Naive thymus-derived CD4-positive, alpha-beta T cell (primary cell): ENCODE data around the gene PRAF2. TPM values are rescaled to one million over a fixed set of nuclear protein-coding genes. Genes with fewer than 3 reads are reported as not detected.

ENCODE experiments used
- ATAC-seq: fragments of 150-1000 bp; cut with Tn5 transposase; 2 replicates; pipeline ENCODE4 v1.10.0; 2021; ENCODE audit warnings: mild to moderate bottlenecking, moderate library complexity
- CTCF ChIA-PET: fragments of 350-600 bp; sonication (Branson Sonifier 250); formaldehyde crosslinking; loops from one replicate; lab custom pipeline; 2021; ENCODE audit warnings: antibody characterized with exemption; lab: Charles Lee
- POLR2A ChIA-PET: fragments of 350-600 bp; sonication (Branson Sonifier 250); formaldehyde crosslinking; loops from one replicate; lab custom pipeline; 2021; ENCODE audit warnings: antibody characterized with exemption, inconsistent platforms; lab: Charles Lee
- DNase-seq, 9 donors: peaks; one replicate each; pipeline versions ENCODE4 v3.0.0 to v3.0.0-alpha.2; 2020 to 2022; ENCODE audit warnings: mixed read lengths in 1 of 9
- H3K27ac ChIP-seq: one replicate; pipeline ENCODE4 v1.7.0; 2013; ENCODE audit warnings: mild to moderate bottlenecking, low read depth, low read length, moderate library complexity
- H3K27me3 ChIP-seq, 2 donors: one replicate each; pipeline ENCODE4 v1.7.0; 2013; ENCODE audit warnings: low read length in 2 of 2, mild to moderate bottlenecking in 2 of 2, moderate library complexity in 2 of 2; ENCODE audit not compliant: control insufficient read depth in 2 of 2, insufficient read depth in 2 of 2
- H3K36me3 ChIP-seq, 3 experiments: 1 replicate in 2 of 3; 2 replicates in 1 of 3; pipeline ENCODE4 v1.7.0; 2013; ENCODE audit warnings: low read length in 3 of 3, mild to moderate bottlenecking in 3 of 3, moderate library complexity in 1 of 3; ENCODE audit not compliant: insufficient read depth in 3 of 3, control insufficient read depth in 2 of 3
- H3K4me1 ChIP-seq, 2 donors: one replicate each; pipeline ENCODE4 v1.7.0; 2013; ENCODE audit warnings: low read length in 2 of 2, mild to moderate bottlenecking in 2 of 2, moderate library complexity in 1 of 2; ENCODE audit not compliant: control insufficient read depth in 2 of 2, insufficient read depth in 2 of 2
- H3K4me3 ChIP-seq: 2 replicates; pipeline ENCODE4 v1.7.0; 2013; ENCODE audit warnings: mild to moderate bottlenecking, low read length
- H3K9me3 ChIP-seq, 3 experiments: 1 replicate in 2 of 3; 2 replicates in 1 of 3; pipeline ENCODE4 v1.7.0; 2013; ENCODE audit warnings: low read length in 3 of 3; ENCODE audit not compliant: control insufficient read depth in 2 of 3
- H3K27ac Mint-ChIP-seq, 9 donors: one replicate each; pipeline ENCODE4 v1.8.0; 2020 to 2022; ENCODE audit warnings: mixed read lengths in 9 of 9, mild to moderate bottlenecking in 8 of 9, moderate library complexity in 5 of 9, inconsistent platforms in 2 of 9
- H3K27me3 Mint-ChIP-seq, 5 donors: one replicate each; pipeline ENCODE4 v1.8.0; 2021 to 2022; ENCODE audit warnings: mixed read lengths in 5 of 5, mild to moderate bottlenecking in 1 of 5
- H3K36me3 Mint-ChIP-seq, 5 donors: one replicate each; pipeline ENCODE4 v1.8.0; 2020 to 2022; ENCODE audit warnings: mixed read lengths in 5 of 5, mild to moderate bottlenecking in 3 of 5, inconsistent platforms in 1 of 5
- H3K4me1 Mint-ChIP-seq, 7 donors: one replicate each; pipeline ENCODE4 v1.8.0; 2020 to 2022; ENCODE audit warnings: mixed read lengths in 7 of 7, mild to moderate bottlenecking in 3 of 7, inconsistent platforms in 1 of 7
- H3K4me3 Mint-ChIP-seq, 10 donors: one replicate each; pipeline ENCODE4 v1.8.0; 2020 to 2022; ENCODE audit warnings: mild to moderate bottlenecking in 10 of 10, mixed read lengths in 10 of 10, moderate library complexity in 6 of 10, inconsistent platforms in 2 of 10
- H3K9me3 Mint-ChIP-seq, 11 donors: one replicate each; pipeline ENCODE4 v1.8.0; 2020 to 2022; ENCODE audit warnings: mixed read lengths in 11 of 11, mild to moderate bottlenecking in 4 of 11, inconsistent platforms in 1 of 11, moderate library complexity in 1 of 11
- intact Hi-C, 2 donors: fragments of 100-400 bp; cut with micrococcal nuclease; formaldehyde crosslinking; loops; one replicate each; pipeline ENCODE4 v1.15.1; 2023
- polyA plus RNA-seq, 2 donors: library from polyadenylated mRNA; unstranded; fragments of 300-500 nt; fragmentation: Illumina TruSeq; gene quantifications; one replicate each; pipeline ENCODE4 v1.2.3, GENCODE V29; 2021
- total RNA-seq, 6 experiments: library from RNA in 5 of 6; stranded (reverse) in 5 of 6; gene quantifications; 1 replicate in 5 of 6; 2 replicates in 1 of 6; pipeline ENCODE4 v1.2.3 and lab custom pipeline; 2021 to 2026

PRAF2 gene
- total RNA-seq (10 to 100 TPM; 15.9 to 28.3 (median 20.4) TPM), polyA plus RNA-seq (10 to 100 TPM; 46.1 to 56.4 TPM), total RNA-seq (lab: John Stamatoyannopoulos, UW) (3.6 reads per million, percentile 19 among the genes with 10 or more reads in this experiment)

- Mint-ChIP-seq H3K27ac (peak within 1 kb of the TSS; percentile 66 to 91 (median 86)), H3K9me3 (peaks cover 0 to 3% (median 0%) of the 10 kb centered on the region in 11 donors), H3K4me1 (peaks cover 9 to 25% (median 16%) of the 10 kb centered on the region in 7 donors), H3K27me3 (no peaks in the 10 kb centered on the region), H3K36me3 (peaks cover 0 to 26% (median 0%) of the 10 kb centered on the region in 5 donors), H3K4me3 (peak within 1 kb of the TSS; percentile 73 to 88 (median 83))
- intact Hi-C loops, result loop anchor here (1.0 to 10.0 kb wide), 12 partner anchors 19 to 191 kb away; partner anchors contain the start of genes GPKOW (in 2 of the 2), GRIPAP1 (in 2 of the 2), TFE3 (in 2 of the 2) and FOXP3 (in 1 of the 2)
- Histone ChIP-seq H3K27ac (peak within 1 kb of the TSS; percentile 78), H3K4me1 (peaks cover 4 to 10% of the 10 kb centered on the region in 2 donors), H3K36me3 (peaks cover 0 to 16% (median 0%) of the 10 kb centered on the region in 3 experiments), H3K27me3 (no peaks in the 10 kb centered on the region), H3K4me3 (peak within 1 kb of the TSS; percentile 61), H3K9me3 (no peaks in the 10 kb centered on the region)
- ChIA-PET CTCF (interaction anchor here (0.9 kb wide), 1 partner anchor 72 kb away, joined by 3 read pairs; the partner anchor contains the start of gene GRIPAP1), POLR2A (interaction anchor here (1.0 to 1.2 kb wide), 3 partner anchors 21 to 72 kb away, joined by 3 read pairs; partner anchors contain the start of gene GRIPAP1)
- peak; percentile 99 for ATAC-seq
- peak; percentile 60 to 90 (median 86) for DNase-seq
These were observed at the start of gene PRAF2 for GRCh38 chrX:49073601-49074575. Gene PRAF2 (minus strand): TSS chrX:49074002. CDS start chrX:49073987, 15 bp downstream.

GRCh38 chrX:49122499-49122898 lies 48.7 kb upstream of the PRAF2 start:
- peak overlapping the region in 8 of 9 donors; percentile 63 to 98 (median 94) for H3K27ac Mint-ChIP-seq
- no peaks in the 10 kb centered on the region for H3K9me3 Mint-ChIP-seq
- H3K27ac ChIP-seq, result peak overlapping the region; percentile 92
- no peaks in the 10 kb centered on the region for H3K27me3 ChIP-seq
- ChIA-PET POLR2A (interaction anchor here (1.0 to 1.4 kb wide), 3 partner anchors 34 to 79 kb away, joined by 3 to 4 read pairs (median 4); partner anchors contain the start of gene WDR45), CTCF (no interaction called here)
- peaks cover 3 to 22% (median 5%) of the 10 kb centered on the region in 5 donors for H3K36me3 Mint-ChIP-seq
- H3K4me3 Mint-ChIP-seq, result peak overlapping the region; percentile 87 to 99 (median 96)
- peak overlapping the region; percentile 72 for H3K4me3 ChIP-seq
- no peaks in the 10 kb centered on the region for H3K9me3 ChIP-seq
- peaks cover 20 to 41% (median 25%) of the 10 kb centered on the region in 7 donors for H3K4me1 Mint-ChIP-seq
- DNase-seq (no peak), ATAC-seq (no peak)
- peaks cover 6 to 7% of the 10 kb centered on the region in 2 donors for H3K4me1 ChIP-seq
- H3K36me3 ChIP-seq, result peaks cover 0 to 22% (median 0%) of the 10 kb centered on the region in 3 experiments
- intact Hi-C loops, result loop anchor here (2.0 to 10.0 kb wide), 3 partner anchors 40 to 228 kb away; partner anchors contain the start of genes MAGIX (in 1 of the 2), PQBP1 (in 1 of the 2) and TIMM17B (in 1 of the 2)
- H3K27me3 Mint-ChIP-seq, result no peaks in the 10 kb centered on the region

GRCh38 chrX:49120091-49120490 lies 46.3 kb upstream of the PRAF2 start:
- Histone ChIP-seq H3K4me3 (no peak overlapping the region), H3K36me3 (peaks cover 0 to 38% (median 0%) of the 10 kb centered on the region in 3 experiments), H3K27me3 (no peaks in the 10 kb centered on the region), H3K4me1 (peaks cover 16 to 18% of the 10 kb centered on the region in 2 donors), H3K27ac (no peak overlapping the region), H3K9me3 (no peaks in the 10 kb centered on the region)
- Mint-ChIP-seq H3K4me1 (peaks cover 32 to 59% (median 37%) of the 10 kb centered on the region in 7 donors), H3K36me3 (peaks cover 4 to 36% (median 14%) of the 10 kb centered on the region in 5 donors), H3K27ac (peak overlapping the region in 2 of 9 donors; percentile 12 to 30), H3K9me3 (no peaks in the 10 kb centered on the region), H3K4me3 (peak overlapping the region in 3 of 10 donors; percentile 9 to 24 (median 12)), H3K27me3 (no peaks in the 10 kb centered on the region)
- no peak for DNase-seq
- no peak for ATAC-seq
- ChIA-PET POLR2A (interaction anchor here (0.8 to 1.1 kb wide), 3 partner anchors 9 to 118 kb away, joined by 3 read pairs; partner anchors contain the start of gene GRIPAP1), CTCF (interaction anchor here (0.8 kb wide), 1 partner anchor 148 kb away, joined by 3 read pairs; no protein-coding TSS in a partner anchor)
- intact Hi-C loops, result loop anchor here in 1 of 2 donors (10.0 kb wide), 1 partner anchor 225 kb away; the partner anchor contains the start of genes PQBP1 and TIMM17B

- H3K4me1 Mint-ChIP-seq, result peaks cover 25 to 47% (median 29%) of the 10 kb centered on the region in 7 donors
- ChIA-PET POLR2A (no interaction called here), CTCF (no interaction called here)
- peaks cover 4 to 38% (median 14%) of the 10 kb centered on the region in 5 donors for H3K36me3 Mint-ChIP-seq
- Histone ChIP-seq H3K27ac (peak overlapping the region; percentile 57), H3K4me1 (peaks cover 11 to 16% of the 10 kb centered on the region in 2 donors), H3K27me3 (no peaks in the 10 kb centered on the region), H3K9me3 (no peaks in the 10 kb centered on the region), H3K36me3 (peaks cover 0 to 49% (median 0%) of the 10 kb centered on the region in 3 experiments), H3K4me3 (peak overlapping the region; percentile 39)
- peak overlapping the region; percentile 84 to 98 (median 94) for H3K27ac Mint-ChIP-seq
- intact Hi-C loops, result no loop called here
- peaks cover 0 to 1% (median 0%) of the 10 kb centered on the region in 11 donors for H3K9me3 Mint-ChIP-seq
- DNase-seq (no peak), ATAC-seq (no peak)
- no peaks in the 10 kb centered on the region for H3K27me3 Mint-ChIP-seq
- H3K4me3 Mint-ChIP-seq, result peak overlapping the region; percentile 78 to 98 (median 88)
These were observed 43.8 kb upstream of the PRAF2 start for GRCh38 chrX:49117581-49117980.

- peaks cover 0 to 1% (median 0%) of the 10 kb centered on the region in 11 donors for H3K9me3 Mint-ChIP-seq
- H3K36me3 Mint-ChIP-seq, result peaks cover 4 to 40% (median 15%) of the 10 kb centered on the region in 5 donors
- intact Hi-C loops, result no loop called here
- ChIA-PET CTCF (no interaction called here), POLR2A (no interaction called here)
- no peaks in the 10 kb centered on the region for H3K27me3 Mint-ChIP-seq
- Histone ChIP-seq H3K27me3 (no peaks in the 10 kb centered on the region), H3K4me3 (peak overlapping the region; percentile 39), H3K36me3 (peaks cover 0 to 52% (median 2%) of the 10 kb centered on the region in 3 experiments), H3K4me1 (peaks cover 11 to 14% of the 10 kb centered on the region in 2 donors), H3K9me3 (no peaks in the 10 kb centered on the region), H3K27ac (peak overlapping the region; percentile 57)
- H3K4me3 Mint-ChIP-seq, result peak overlapping the region in 8 of 10 donors; percentile 53 to 98 (median 86)
- ATAC-seq (no peak), DNase-seq (no peak)
- peak overlapping the region in 5 of 9 donors; percentile 51 to 98 (median 83) for H3K27ac Mint-ChIP-seq
- H3K4me1 Mint-ChIP-seq, result peaks cover 21 to 38% (median 28%) of the 10 kb centered on the region in 7 donors
These were observed 42.9 kb upstream of the PRAF2 start for GRCh38 chrX:49116716-49117115.
